ENCODE results near the gene PPP1R9A.

Gene PPP1R9A

GRCh38 chr7:95097851-95098250, 190.5 kb downstream of the PPP1R9A start:
- DNase-seq (ENCODE audit: low read depth): no peak

DNA sequence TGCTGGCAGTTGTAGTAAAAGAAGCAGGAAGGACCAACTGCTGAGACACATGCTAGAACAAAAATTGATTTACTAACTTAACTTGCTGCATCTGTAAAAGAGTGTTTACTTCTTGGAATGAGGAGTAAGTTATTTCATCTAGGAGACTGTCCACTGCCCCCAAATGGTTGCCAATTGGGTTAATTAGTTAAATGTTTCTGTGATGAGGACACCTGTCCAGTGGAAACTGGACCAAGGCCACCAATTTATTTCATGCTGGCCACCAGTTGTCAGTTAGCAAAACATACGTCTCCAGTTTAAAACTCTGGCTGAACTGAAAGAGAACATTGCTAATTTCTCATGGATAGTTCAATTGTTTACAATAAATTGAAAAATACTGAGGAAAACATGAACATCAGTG, 191.7 kb downstream of the PPP1R9A start:
- DNase-seq (ENCODE audit: low read depth): no peak

DNA sequence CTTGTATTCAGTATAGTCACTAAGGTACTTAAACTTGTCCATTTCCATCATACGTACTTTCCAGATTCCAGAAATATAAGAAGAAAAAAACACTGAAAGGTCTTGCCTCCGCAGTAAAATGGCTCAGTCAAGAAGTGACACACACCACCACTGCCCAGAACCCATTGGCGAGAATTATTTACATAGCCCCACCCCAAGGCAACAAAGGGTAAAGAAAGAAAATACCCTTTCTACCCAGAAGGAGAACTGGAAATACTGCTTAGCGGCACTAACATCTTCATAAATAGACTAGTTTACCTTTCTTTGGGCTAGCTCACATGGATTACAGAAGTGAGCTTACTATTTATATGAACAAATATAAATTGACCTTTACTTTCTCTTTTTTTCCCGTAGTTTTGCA, 194.0 kb downstream of the PPP1R9A start:
- no peak for DNase-seq (ENCODE audit: low read depth)

GRCh38 chr7:95102662-95103061, 195.3 kb downstream of the PPP1R9A start:
- DNase-seq (ENCODE audit: low read depth): peak; percentile 15

- peak; percentile 28 for DNase-seq (ENCODE audit: low read depth)
These were observed 197.3 kb downstream of the PPP1R9A start for GRCh38 chr7:95104739-95105138.

GRCh38 chr7:95105627-95106026, 198.2 kb downstream of the PPP1R9A start:
- DNase-seq (ENCODE audit: low read depth): no peak

DNA sequence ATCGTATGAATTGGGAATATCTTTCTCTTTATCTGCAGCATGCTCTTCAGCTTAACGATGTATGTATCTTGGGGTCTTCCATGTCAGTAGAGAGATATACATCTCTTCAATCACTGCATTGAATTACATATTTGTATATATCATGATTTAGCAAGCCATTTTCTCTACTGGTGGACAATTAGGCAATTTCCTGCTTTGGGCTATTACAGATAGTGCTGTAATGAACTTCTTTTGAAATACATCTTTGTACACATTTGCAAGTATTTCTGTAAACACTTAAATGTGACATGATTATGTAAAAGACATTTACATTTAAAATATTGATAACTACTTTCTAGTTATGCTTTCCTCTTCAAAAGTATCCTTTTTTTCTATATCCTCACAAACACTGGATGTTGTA, 199.0 kb downstream of the PPP1R9A start:
- DNase-seq (ENCODE audit: low read depth): no peak

- DNase-seq (ENCODE audit: low read depth): no peak
These were observed 203.3 kb downstream of the PPP1R9A start for GRCh38 chr7:95110707-95111106.

GRCh38 chr7:95113590-95113989, 206.2 kb downstream of the PPP1R9A start:
- DNase-seq (ENCODE audit: low read depth): no peak

GRCh38 chr7:95126053-95126709, 218.8 kb downstream of the PPP1R9A start:
- DNase-seq (ENCODE audit: low read depth): no peak

- no peak for DNase-seq (ENCODE audit: low read depth)
These were observed 225.1 kb downstream of the PPP1R9A start for GRCh38 chr7:95132500-95132899.

- DNase-seq (ENCODE audit: low read depth): no peak
These were observed 232.5 kb downstream of the PPP1R9A start for GRCh38 chr7:95139922-95140321.

- DNase-seq (ENCODE audit: low read depth): peak; percentile 6
These were observed 234.4 kb downstream of the PPP1R9A start for GRCh38 chr7:95141755-95142154.

DNA sequence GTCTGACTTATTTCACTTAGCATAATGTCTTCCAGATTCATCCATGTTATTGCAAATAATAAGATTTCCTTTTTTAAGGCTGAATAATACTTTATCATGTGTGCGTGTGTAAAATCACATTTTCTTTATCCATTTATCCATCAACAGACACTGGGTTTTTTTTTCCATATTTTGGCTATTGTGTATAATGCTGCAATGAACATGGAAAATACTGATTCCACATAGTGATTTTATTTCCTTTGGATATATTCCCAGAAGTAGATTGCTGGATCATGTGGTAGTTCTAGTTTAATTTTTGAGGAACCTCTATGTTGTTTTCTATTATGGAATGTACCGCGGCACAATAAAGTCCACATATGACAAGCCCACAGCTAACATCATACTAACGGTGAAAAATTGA, 236.9 kb downstream of the PPP1R9A start:
- no peak for DNase-seq (ENCODE audit: low read depth)

DNA sequence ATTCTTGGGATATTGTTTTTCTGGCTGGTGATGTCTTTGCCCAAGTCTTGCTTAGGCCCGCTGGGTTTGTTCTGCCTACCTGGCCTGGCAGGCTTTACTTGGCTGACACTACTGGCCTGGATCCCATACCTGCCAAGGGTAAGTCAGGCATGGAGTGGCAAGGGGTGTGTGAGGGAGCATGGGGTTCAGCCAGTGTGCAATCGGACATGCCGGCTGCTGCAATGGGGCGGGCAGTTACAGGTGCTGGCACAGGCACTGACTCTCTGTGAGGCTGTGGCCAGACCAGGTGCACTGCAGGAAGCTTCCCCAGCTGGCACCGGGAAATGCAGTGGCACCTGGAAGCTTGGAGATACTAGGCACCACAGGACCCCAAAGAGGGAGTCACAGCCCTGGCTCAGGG, 248.6 kb downstream of the PPP1R9A start:
- DNase-seq (ENCODE audit: low read depth): no peak

DNA sequence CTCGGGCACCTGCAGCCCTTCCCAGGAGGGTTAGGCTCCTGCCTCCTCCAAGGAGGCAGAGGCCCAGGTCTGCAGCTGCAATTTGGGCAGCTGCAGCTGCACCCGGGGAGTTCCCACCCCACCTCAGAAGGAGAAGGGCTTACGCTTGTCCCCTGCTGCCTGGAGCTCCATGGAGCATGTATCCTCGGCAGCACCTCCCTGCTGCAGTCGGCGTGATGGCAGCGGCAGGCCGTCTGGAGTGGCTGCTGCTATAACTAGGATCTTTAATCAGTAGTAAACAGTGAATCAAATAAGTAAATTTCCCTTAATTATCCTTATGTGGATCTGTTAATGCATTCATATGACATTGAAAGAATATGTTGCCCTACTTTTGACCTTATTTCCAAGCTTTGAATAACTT, 250.0 kb downstream of the PPP1R9A start:
- no peak for DNase-seq (ENCODE audit: low read depth)

- DNase-seq (ENCODE audit: low read depth): peak; percentile 2
These were observed 262.3 kb downstream of the PPP1R9A start for GRCh38 chr7:95169678-95170077.

- no peak for DNase-seq (ENCODE audit: low read depth)
These were observed 265.0 kb downstream of the PPP1R9A start for GRCh38 chr7:95172420-95172819.

DNA sequence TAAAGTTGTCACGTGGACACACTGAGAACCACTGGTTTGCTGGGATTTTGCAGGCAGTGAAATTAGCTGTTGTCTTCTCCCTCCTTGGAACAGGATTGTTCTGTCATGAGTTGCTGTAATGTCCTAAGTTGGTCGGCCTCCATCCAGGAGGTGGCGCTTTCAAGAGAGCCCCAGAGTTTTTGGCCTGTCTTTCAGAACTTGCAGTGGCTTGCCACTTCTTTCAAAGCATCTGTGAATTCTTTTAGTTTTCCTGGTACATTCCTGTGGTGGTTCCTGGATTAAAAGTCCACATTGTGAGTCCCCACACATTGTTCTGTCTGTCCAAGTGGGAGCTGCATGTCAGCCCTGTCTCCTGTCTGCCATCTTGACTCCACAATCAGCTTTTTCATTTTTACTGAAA, 283.1 kb downstream of the PPP1R9A start:
- peak; percentile 10 for DNase-seq (ENCODE audit: low read depth)

GRCh38 chr7:95191795-95192194, 284.4 kb downstream of the PPP1R9A start:
- no peak for DNase-seq (ENCODE audit: low read depth)

GRCh38 chr7:95198863-95199262, 291.5 kb downstream of the PPP1R9A start:
- DNase-seq (ENCODE audit: low read depth): no peak

DNA sequence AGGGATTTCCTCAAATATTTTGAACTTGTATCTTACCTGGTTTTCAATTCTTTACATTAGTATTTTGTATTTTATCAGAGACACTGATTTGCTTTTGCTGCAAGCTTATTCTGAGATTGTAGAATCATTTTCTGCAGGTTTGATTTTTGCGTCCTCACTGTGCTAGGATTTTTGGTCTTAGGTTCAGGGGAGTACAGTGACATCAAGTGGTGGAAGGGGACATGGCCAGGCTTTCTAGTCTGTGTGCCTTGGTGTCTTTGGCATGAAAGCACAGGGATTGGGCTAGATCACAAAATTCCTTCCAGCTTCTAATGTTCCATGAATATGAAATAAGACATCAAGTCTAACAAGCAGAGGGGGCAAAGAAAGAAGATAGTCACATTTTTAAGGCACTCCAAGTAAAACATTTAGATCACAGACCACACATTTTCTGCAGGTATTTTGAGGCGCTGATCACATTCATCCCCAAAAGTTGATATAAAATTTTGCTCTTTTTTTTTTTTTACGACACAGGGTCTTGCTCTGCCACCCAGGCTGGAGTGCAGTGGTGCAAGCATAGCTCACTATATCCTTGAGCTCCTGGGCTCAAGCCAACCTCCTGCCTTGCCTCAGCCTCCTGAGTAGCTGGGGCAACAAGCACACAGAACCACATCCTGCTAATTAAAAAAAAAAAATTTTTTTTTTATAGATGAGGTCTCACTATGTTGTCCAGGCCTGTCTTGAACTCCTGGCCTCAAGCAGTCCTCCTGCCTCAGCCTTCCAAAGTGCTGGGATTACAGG, 292.6 kb downstream of the PPP1R9A start:
- peak; percentile 51 for DNase-seq (ENCODE audit: low read depth)

DNA sequence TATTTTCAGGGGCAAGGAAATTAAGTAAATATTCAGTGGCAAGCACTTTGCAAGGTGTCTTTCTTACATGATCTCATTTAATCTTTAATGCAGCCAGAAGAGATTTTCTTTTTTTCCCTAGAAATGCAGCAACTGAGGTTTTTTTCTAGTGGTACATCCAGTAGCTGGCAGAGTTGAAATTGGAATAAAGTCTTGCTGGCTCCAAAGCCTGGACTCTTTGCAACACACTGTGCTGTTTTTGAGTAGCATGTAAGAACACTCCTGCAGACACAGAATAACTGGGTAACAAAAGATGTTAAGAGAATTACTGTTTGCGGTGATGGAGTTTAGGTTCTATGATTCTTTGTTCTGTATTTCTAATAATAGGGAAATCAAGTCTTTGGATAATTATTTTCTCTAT, 293.3 kb downstream of the PPP1R9A start:
- no peak for DNase-seq (ENCODE audit: low read depth)

GRCh38 chr7:95201727-95202126, 294.3 kb downstream of the PPP1R9A start:
- DNase-seq (ENCODE audit: low read depth): no peak
